Measurements from ENCODE around the gene PPP1R16B. TPM values are rescaled to one million over a fixed set of nuclear protein-coding genes. Genes with fewer than 3 reads are reported as not detected.
"Not testable (repeated sequence)": the region's sequence is repeated elsewhere in the genome, so short reads cannot be mapped to it uniquely, and the experiment has no call there.

Gene PPP1R16B
- total and polyA plus RNA-seq, 2 experiments from 2014 or later: 0.28 to 0.33 TPM

DNA sequence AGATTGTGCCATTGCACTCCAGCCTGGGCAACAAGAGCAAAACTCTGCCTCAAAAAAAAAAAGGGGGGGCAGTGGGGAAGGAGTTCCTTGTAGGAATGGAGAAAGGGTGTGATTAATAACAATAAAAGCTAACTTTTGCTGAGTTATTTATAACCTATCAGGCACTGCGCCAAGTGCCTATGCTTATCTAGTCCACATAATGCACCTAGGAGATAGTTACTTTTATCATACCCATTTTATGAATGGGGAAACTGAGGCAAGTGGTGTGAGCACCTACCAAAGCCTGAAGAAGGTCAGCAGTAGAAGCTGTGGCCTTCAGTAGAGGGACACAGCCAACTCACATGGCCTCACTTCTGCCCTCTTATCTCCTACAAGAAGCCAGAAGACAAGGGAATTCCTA is 13.6 kb upstream of the PPP1R16B start:
- Histone ChIP-seq H3K4me1 (ENCODE audit: insufficient read depth) (no peaks in the 10 kb centered on the region), H4K20me1 (ENCODE audit: insufficient read depth, poor library complexity, severe bottlenecking) (no peaks in the 10 kb centered on the region), H3K27me3 (no peaks in the 10 kb centered on the region), H3K9me3 (ENCODE audit: low read depth) (no peaks in the 10 kb centered on the region), H2AFZ (no peak overlapping the region), H3K4me2 (no peak overlapping the region), H3K27ac (no peak overlapping the region), H3K79me2 (no peaks in the 10 kb centered on the region), H3K36me3 (replicated peaks; ENCODE audit: insufficient read depth, low read depth) (no peaks in the 10 kb centered on the region), H3K9me2 (replicated peaks; ENCODE audit: insufficient read depth) (no peaks in the 10 kb centered on the region), H3K4me3 (no peak overlapping the region)
- no peak for TF ChIP-seq EZH2phosphoT487 (IDR thresholded peaks at IDR 0.05; ENCODE audit: low read depth, severe bottlenecking, unreplicated experiment)
- no peak for TF ChIP-seq EZH2 (IDR thresholded peaks at IDR 0.05; ENCODE audit: borderline replicate concordance)
- TF ChIP-seq, protein P1, sequence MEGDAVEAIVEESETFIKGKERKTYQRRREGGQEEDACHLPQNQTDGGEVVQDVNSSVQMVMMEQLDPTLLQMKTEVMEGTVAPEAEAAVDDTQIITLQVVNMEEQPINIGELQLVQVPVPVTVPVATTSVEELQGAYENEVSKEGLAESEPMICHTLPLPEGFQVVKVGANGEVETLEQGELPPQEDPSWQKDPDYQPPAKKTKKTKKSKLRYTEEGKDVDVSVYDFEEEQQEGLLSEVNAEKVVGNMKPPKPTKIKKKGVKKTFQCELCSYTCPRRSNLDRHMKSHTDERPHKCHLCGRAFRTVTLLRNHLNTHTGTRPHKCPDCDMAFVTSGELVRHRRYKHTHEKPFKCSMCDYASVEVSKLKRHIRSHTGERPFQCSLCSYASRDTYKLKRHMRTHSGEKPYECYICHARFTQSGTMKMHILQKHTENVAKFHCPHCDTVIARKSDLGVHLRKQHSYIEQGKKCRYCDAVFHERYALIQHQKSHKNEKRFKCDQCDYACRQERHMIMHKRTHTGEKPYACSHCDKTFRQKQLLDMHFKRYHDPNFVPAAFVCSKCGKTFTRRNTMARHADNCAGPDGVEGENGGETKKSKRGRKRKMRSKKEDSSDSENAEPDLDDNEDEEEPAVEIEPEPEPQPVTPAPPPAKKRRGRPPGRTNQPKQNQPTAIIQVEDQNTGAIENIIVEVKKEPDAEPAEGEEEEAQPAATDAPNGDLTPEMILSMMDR (IDR thresholded peaks at IDR 0.05; ENCODE audit: poor library complexity): no peak
- 89% methylated on average over 1 of the region's 1 CpG for WGBS (ENCODE audit: low lambda C conversion rate, missing lambda C conversion rate)
- DNase-seq (ENCODE audit: low spot score): no peak

DNA sequence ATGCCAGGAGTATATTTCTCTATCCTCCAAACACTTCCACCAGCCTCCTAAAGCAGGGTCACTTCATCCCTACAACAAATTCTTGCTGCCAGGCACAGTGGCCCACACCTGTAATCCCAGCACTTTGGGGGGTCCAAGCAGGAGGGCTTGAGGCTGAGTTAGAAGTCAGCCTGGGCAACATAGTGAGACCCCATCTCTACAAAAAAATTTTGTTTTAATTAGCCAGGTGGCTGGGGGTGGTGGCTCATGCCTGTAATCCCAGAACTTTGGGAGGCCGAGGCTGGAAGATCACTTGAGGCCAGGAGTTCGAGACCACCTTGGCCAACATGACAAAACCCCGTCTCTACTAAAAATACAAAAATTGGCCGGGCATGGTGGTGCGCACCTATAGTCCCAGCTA is 11.4 kb upstream of the PPP1R16B start:
- not testable (repeated sequence) for H3K9me2 ChIP-seq (replicated peaks; ENCODE audit: insufficient read depth); H2AFZ ChIP-seq; H3K36me3 ChIP-seq (replicated peaks; ENCODE audit: insufficient read depth, low read depth); DNase-seq (ENCODE audit: low spot score); H3K4me3 ChIP-seq; H3K27ac ChIP-seq; H3K27me3 ChIP-seq; H3K4me2 ChIP-seq; H4K20me1 ChIP-seq (ENCODE audit: insufficient read depth, poor library complexity, severe bottlenecking); H3K79me2 ChIP-seq; H3K4me1 ChIP-seq (ENCODE audit: insufficient read depth); H3K9me3 ChIP-seq (ENCODE audit: low read depth)
- 91% methylated on average over 5 of the region's 5 CpGs for WGBS (ENCODE audit: low lambda C conversion rate, missing lambda C conversion rate)

DNA sequence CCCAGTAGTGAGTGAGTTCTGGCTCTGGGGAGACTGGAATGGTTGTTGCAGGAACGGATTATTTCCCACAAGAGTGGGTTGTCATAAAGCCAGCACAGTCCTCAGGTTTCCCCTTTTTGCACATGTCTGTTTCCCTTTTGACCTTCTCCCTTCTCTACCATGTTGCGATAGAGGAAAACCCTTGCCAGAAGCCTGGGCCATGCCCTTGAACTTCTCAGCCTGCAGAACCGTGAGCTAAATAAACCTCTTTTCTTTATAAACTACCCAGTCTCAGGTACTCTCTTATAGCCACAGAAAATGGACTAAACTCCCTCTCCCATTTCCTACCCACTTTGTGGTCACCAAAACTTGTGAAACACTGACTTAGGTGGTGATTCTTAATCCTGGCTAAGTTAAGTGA is 7.2 kb upstream of the PPP1R16B start:
- no peaks in the 10 kb centered on the region for H3K27me3 ChIP-seq
- H3K79me2 ChIP-seq: no peaks in the 10 kb centered on the region
- H3K4me1 ChIP-seq (ENCODE audit: insufficient read depth): no peaks in the 10 kb centered on the region
- H3K36me3 ChIP-seq (replicated peaks; ENCODE audit: insufficient read depth, low read depth): no peaks in the 10 kb centered on the region
- no peak overlapping the region for H3K27ac ChIP-seq
- H3K4me2 ChIP-seq: no peak overlapping the region
- DNase-seq (ENCODE audit: low spot score): no peak
- H4K20me1 ChIP-seq (ENCODE audit: insufficient read depth, poor library complexity, severe bottlenecking): no peaks in the 10 kb centered on the region
- no peaks in the 10 kb centered on the region for H3K9me2 ChIP-seq (replicated peaks; ENCODE audit: insufficient read depth)
- H2AFZ ChIP-seq: no peak overlapping the region
- 100% methylated on average over 3 of the region's 3 CpGs for WGBS (ENCODE audit: low lambda C conversion rate, missing lambda C conversion rate)
- no peak overlapping the region for H3K4me3 ChIP-seq
- H3K9me3 ChIP-seq (ENCODE audit: low read depth): no peaks in the 10 kb centered on the region
- no peak for TF ChIP-seq EZH2 (IDR thresholded peaks at IDR 0.05; ENCODE audit: borderline replicate concordance)
- no peak for TF ChIP-seq EZH2phosphoT487 (IDR thresholded peaks at IDR 0.05; ENCODE audit: low read depth, severe bottlenecking, unreplicated experiment)
- TF ChIP-seq, protein P1 (IDR thresholded peaks at IDR 0.05; ENCODE audit: poor library complexity): no peak

DNA sequence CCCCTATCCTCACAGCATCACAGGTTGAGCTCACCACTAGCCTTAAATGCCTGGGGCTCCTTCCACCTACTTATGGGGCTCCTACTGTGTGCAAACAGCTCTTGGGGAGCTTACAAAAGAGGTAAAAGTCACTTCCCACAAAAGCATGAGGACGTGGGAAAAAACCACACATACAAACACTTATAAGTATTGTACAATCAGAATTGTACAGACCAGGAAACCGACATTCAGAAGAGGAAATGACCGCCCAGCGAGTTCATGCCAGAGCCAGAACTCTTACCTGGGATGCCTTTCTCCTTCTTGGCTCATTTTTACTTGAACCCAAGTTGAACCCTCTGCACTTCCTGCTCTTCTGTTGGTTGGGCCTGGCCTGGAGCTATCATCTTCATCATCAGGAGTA is 6.3 kb upstream of the PPP1R16B start:
- H3K27me3 ChIP-seq: no peaks in the 10 kb centered on the region
- H3K27ac ChIP-seq: no peak overlapping the region
- no peaks in the 10 kb centered on the region for H3K9me2 ChIP-seq (replicated peaks; ENCODE audit: insufficient read depth)
- H4K20me1 ChIP-seq (ENCODE audit: insufficient read depth, poor library complexity, severe bottlenecking): no peaks in the 10 kb centered on the region
- H3K4me3 ChIP-seq: no peak overlapping the region
- H3K79me2 ChIP-seq: no peaks in the 10 kb centered on the region
- no peak for DNase-seq (ENCODE audit: low spot score)
- H3K4me2 ChIP-seq: no peak overlapping the region
- WGBS (ENCODE audit: low lambda C conversion rate, missing lambda C conversion rate): 80% methylated on average over 4 of the region's 4 CpGs
- TF ChIP-seq EZH2phosphoT487 (IDR thresholded peaks at IDR 0.05; ENCODE audit: low read depth, severe bottlenecking, unreplicated experiment) (no peak), EZH2 (IDR thresholded peaks at IDR 0.05; ENCODE audit: borderline replicate concordance) (no peak)
- TF ChIP-seq, protein P1 (IDR thresholded peaks at IDR 0.05; ENCODE audit: poor library complexity): no peak
- no peaks in the 10 kb centered on the region for H3K36me3 ChIP-seq (replicated peaks; ENCODE audit: insufficient read depth, low read depth)
- H2AFZ ChIP-seq: no peak overlapping the region
- H3K9me3 ChIP-seq (ENCODE audit: low read depth): no peaks in the 10 kb centered on the region
- no peaks in the 10 kb centered on the region for H3K4me1 ChIP-seq (ENCODE audit: insufficient read depth)
